HS-5 (cell line): Measurements from ENCODE around the gene APOC4.
"Not testable (repeated sequence)": the region's sequence is repeated elsewhere in the genome, so short reads cannot be mapped to it uniquely, and the experiment has no call there.

Source experiments
- DNase-seq: peaks from one replicate; pipeline ENCODE4 v3.0.0-alpha.2; 2012; ENCODE audit warnings: low read depth

Gene APOC4

DNA sequence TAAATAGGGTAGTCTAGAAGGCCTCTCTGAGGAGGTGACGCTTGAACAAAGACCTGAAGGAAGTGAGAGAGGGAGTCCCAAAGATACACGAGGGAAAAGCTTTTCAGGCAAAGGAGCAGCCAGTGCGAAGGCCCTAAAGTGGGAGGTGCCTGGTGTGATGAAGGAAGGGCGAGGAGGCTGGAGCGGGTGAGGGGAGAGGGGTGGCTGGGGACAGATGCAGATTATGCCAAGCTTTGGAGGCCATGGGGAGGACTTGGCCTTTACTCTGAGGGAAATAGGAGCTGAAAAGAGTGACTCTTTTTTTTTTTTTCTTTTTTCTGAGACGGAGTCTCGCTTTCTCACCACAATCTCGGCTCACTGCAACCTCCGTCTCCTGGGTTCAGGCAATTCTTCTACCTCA is 16.1 kb downstream of the APOC4 start:
- no peak for DNase-seq

GRCh38 chr19:44959691-44960090 is 17.7 kb downstream of the APOC4 start:
- DNase-seq, result no peak

DNA sequence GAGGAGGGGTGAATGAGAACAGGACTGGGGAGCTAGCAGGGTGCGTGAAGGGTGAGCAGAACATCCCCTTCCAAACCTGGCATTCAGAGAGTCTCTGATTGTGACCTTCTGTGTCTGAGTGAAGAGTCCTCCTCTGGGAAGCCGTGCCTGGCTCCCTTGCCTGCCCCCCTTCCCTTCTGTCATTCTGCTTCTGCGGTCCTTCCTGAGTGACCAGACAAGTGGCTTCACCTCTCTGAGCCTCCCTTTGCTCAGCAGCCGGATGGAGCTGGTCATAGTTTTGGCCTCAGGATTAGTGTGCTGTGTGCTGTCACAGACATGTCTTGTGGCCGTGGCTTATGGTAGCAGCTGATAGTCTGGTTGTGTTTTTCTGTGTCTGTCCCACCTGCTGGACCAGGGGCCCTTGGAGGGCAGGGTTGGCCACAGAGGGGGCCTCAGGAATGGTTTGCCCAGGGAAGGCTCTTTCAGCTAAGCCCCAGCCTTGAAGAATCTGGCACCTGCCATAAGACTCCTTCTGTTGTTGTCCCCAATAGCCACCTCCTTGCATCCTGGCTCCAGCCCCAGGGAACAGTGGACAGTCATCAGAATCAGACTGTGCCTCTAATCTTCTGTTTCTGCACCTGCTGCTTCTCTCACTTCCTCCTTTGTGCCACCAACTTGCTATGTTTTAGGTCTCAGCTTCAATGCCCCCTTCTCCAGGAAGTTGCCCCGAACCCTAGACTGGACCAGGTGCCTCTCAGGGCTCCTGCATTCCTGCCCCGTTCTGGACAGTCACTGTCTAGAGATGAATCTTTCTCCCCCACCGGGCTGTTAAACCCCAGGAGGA is 19.1 kb downstream of the APOC4 start:
- DNase-seq, result no peak

GRCh38 chr19:44961821-44962220 is 19.8 kb downstream of the APOC4 start:
- DNase-seq, result no peak

DNA sequence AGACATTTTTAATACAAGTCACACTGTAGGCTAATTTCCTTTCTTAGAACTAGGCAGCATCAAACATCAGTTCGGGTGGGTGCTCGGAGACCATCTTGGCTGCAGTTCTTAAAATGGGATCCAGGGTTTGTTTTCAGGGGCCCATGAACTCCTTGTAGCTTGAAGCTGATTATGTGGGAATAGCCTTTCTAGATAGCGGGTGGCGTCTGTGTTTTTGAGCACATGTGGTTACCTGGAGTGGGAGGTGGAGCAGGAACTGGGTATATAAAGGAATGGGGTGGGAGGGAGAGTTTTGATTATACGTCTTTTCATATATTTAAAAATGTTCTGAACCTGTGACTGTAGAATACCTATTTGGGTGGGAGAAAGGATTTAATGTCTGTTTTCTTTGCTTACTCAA is 26.1 kb downstream of the APOC4 start:
- no peak for DNase-seq

GRCh38 chr19:44968670-44969069 is 26.6 kb downstream of the APOC4 start:
- DNase-seq, result no peak

GRCh38 chr19:44969437-44969836 is 27.4 kb downstream of the APOC4 start:
- DNase-seq, result no peak

- DNase-seq, result not testable (repeated sequence)
Measured at GRCh38 chr19:44971451-44971850, 29.4 kb downstream of the APOC4 start.

GRCh38 chr19:44972802-44973201 is 30.8 kb downstream of the APOC4 start:
- DNase-seq, result no peak

GRCh38 chr19:44973982-44974735 is 32.1 kb downstream of the APOC4 start:
- no peak for DNase-seq

DNA sequence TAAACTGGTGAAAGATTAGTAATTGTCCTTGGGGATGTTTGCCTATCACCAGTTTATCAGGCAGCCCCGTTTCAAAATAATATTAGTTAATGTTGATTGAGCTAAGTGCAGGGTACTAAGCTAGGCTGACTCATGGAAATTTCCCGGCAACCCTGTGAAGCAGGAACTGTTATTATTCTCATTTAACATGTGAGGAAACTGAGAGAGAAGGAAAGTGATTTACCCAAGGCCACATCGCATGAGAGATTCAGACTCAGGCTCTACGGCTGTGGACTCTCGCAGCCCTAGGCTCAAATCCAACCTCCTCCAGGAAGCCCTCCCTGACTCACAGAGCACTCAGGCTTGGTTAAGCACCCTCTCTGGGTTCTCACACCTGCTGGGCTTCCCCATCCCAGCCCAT is 32.8 kb downstream of the APOC4 start:
- DNase-seq, result no peak

- DNase-seq, result no peak
Measured at GRCh38 chr19:44975444-44975843, 33.4 kb downstream of the APOC4 start.

DNA sequence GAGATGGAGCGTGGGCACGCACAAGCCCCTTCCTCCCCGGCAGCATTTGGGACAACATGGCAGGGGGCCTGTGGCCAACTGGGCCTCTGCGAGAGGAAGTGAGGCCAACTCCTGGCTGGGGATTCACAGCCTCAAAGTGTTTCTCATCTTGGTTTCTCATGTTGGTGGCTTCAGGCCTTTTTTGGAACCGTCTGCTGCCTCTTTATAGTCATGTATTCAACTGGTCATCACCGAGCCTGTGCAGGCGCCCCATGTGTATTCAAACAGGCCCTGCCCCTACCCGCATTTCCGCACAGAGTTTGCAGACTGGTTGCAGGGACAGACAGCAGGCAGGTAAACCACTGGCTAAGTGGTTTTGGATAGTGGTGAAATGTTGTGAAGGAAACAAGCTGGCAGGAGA is 42.0 kb downstream of the APOC4 start:
- DNase-seq, result no peak

DNA sequence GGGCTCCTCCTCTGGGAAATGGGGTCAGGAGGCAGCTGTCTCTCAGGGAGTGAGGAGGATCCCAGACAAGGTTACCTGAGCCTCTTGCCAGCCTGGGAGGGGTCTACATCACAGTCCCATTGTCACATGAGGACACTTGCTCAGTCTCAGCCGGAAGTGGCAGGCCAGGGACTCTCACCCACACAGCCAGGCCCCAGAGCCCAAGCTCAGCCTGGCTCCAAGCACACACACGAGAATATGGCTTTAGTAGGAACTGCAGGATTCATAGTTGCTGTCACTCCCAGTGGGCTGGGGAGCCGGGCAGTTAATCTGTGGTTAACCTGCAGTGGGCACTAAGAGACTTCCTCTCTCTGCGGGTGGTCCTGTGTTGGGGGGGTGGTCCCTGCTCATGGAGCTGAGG is 43.4 kb downstream of the APOC4 start:
- DNase-seq, result no peak

DNA sequence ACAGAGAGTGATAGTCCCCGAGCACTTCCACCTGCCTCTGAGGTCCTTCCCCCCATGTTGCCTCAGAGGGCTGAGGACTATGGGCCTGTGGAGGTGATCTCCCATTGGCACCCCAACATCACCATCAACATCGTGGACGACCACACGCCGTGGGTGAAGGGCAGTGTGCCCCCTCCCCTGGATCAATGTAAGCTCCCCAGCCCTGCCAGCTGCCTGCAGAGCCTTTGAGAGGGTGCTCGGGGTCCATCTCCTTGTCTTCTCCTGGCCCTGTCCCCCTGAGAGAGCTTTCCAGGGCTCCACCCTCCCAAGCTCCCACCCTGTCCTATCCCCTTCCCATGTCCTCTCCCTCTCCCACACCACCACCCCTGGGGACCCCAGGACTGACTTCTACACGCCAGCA is 44.4 kb downstream of the APOC4 start:
- DNase-seq, result no peak

GRCh38 chr19:44987148-44987675 is 45.2 kb downstream of the APOC4 start:
- no peak for DNase-seq

- DNase-seq, result no peak
Measured at GRCh38 chr19:44988273-44988672, 46.2 kb downstream of the APOC4 start.

GRCh38 chr19:44988896-44989556 is 47.0 kb downstream of the APOC4 start:
- DNase-seq, result no peak

GRCh38 chr19:44990459-44990858 is 48.4 kb downstream of the APOC4 start:
- no peak for DNase-seq

- no peak for DNase-seq
Measured at GRCh38 chr19:44990966-44991365, 48.9 kb downstream of the APOC4 start.

- DNase-seq, result no peak
Measured at GRCh38 chr19:44992336-44993163, 50.5 kb downstream of the APOC4 start.

GRCh38 chr19:44993526-44993925 is 51.5 kb downstream of the APOC4 start:
- no peak for DNase-seq
